ENCODE measurements around the gene UBE2K. TPM values are rescaled to one million over a fixed set of nuclear protein-coding genes. Genes with fewer than 3 reads are reported as not detected.

Gene UBE2K
- total RNA-seq, 1 experiment from 2014 or later, result 151 TPM

- no peak overlapping the region for H3K56ac ChIP-seq (ENCODE audit: insufficient read length, low read depth, low read length)
- H3K9ac ChIP-seq (ENCODE audit: extremely low read depth, insufficient read length, low read length), result no peak overlapping the region
- no peak overlapping the region for H3K14ac ChIP-seq (ENCODE audit: insufficient read depth, low read length)
- Mint-ChIP-seq H3K27ac (no peak overlapping the region; a peak in 1 of 7 replicates), H3K9me3 (no peaks in the 10 kb centered on the region), H3K27me3 (ENCODE audit: low read depth) (no peaks in the 10 kb centered on the region), H3K36me3 (ENCODE audit: insufficient read depth in 1 of 3, low read depth in 3 of 3) (peaks cover 6 to 29% (median 23%) of the 10 kb centered on the region in 3 experiments; a peak in 6 of 7 replicates), H3K4me3 (no peak overlapping the region), H3K4me1 (peaks cover 4 to 13% of the 10 kb centered on the region in 2 experiments; a peak in 3 of 4 replicates)
- H3K4ac ChIP-seq (ENCODE audit: low read depth, low read length), result no peak overlapping the region
- DNase-seq, result no peak
- H2BK12ac ChIP-seq (ENCODE audit: insufficient read length, low read depth, low read length), result no peak overlapping the region
- H3K23ac ChIP-seq (ENCODE audit: insufficient read length, low read depth, low read length), result no peak overlapping the region
- H2BK5ac ChIP-seq (ENCODE audit: insufficient read length, low read length), result no peak overlapping the region
- H3K4me2 ChIP-seq (ENCODE audit: insufficient read depth, insufficient read length, low read length), result no peak overlapping the region
- H2AFZ ChIP-seq (ENCODE audit: low read length), result no peak overlapping the region
- no peak for TF ChIP-seq CTCF (conservative IDR thresholded peaks at IDR 0.05)
- no peaks in the 10 kb centered on the region for H4K20me1 ChIP-seq (ENCODE audit: control insufficient read depth, insufficient read depth, insufficient read length)
- H2AK5ac ChIP-seq (ENCODE audit: insufficient read length, low read length), result no peak overlapping the region
- peaks cover 34% of the 10 kb centered on the region; the same call in 1 of the 2 replicates for H3K79me2 ChIP-seq (ENCODE audit: insufficient read depth, low read length)
- no peak overlapping the region for H4K91ac ChIP-seq (ENCODE audit: insufficient read length, low read depth, low read length)
- WGBS (ENCODE audit: extremely low coverage, insufficient read length, low lambda C conversion rate), result no CpG with 5 or more reads among the region's 3 CpGs
- H2BK20ac ChIP-seq (ENCODE audit: low read depth, low read length, poor library complexity, severe bottlenecking), result no peak overlapping the region
- no peaks in the 10 kb centered on the region for H3K27me3 ChIP-seq (ENCODE audit: insufficient read depth, low read length)
- H2BK15ac ChIP-seq (ENCODE audit: low read depth, low read length), result no peak overlapping the region
- peaks cover 25% of the 10 kb centered on the region for H3K79me1 ChIP-seq (ENCODE audit: insufficient read depth, low read depth, low read length, poor library complexity, severe bottlenecking)
- no peak overlapping the region for H3K18ac ChIP-seq (ENCODE audit: insufficient read length, low read depth, low read length)
- no peak overlapping the region for H4K8ac ChIP-seq (replicated peaks; ENCODE audit: insufficient read length, low read depth, low read length)
- H2BK120ac ChIP-seq (ENCODE audit: low read depth, low read length, poor library complexity, severe bottlenecking), result no peak overlapping the region
- no peak overlapping the region for H4K5ac ChIP-seq (ENCODE audit: insufficient read length, low read depth, low read length)
- no peaks in the 10 kb centered on the region for H3K23me2 ChIP-seq (ENCODE audit: insufficient read length, low read depth, low read length, poor library complexity, severe bottlenecking)
- H3T11ph ChIP-seq (ENCODE audit: low read length), result no peak overlapping the region
- no peaks in the 10 kb centered on the region; the same call in 1 of the 2 replicates for H3K4me1 ChIP-seq (ENCODE audit: insufficient read depth, low read length)
- no peaks in the 10 kb centered on the region for H3K9me3 ChIP-seq (ENCODE audit: control insufficient read depth, low read depth, low read length)
- H3K27ac ChIP-seq (ENCODE audit: insufficient read length, low read depth, low read length), result no peak overlapping the region
Measured at GRCh38 chr4:39730072-39730471, 32.1 kb downstream of the UBE2K start.

Measured in H9 (cell line).